Measurements from ENCODE around the gene E2F3. TPM values are rescaled to one million over a fixed set of nuclear protein-coding genes. Genes with fewer than 3 reads are reported as not detected.

Gene E2F3
- total and polyA plus RNA-seq, 2 donors from 2014 or later, result 3.7 to 11.0 TPM

GRCh38 chr6:20399518-20399917 lies 2.2 kb upstream of the E2F3 start:
- intact Hi-C loops (cut with DNase I), result no loop called here
- Histone ChIP-seq H3K4me3 (ENCODE audit: low read length in 3 of 3) (no peak overlapping the region), H3K27me3 (ENCODE audit: control insufficient read depth, insufficient read depth, low read length) (no peaks in the 10 kb centered on the region), H3K27ac (ENCODE audit: low read depth in 2 of 2, low read length in 2 of 2) (no peak overlapping the region), H3K36me3 (ENCODE audit: control insufficient read depth in 2 of 3, insufficient read depth in 3 of 3, low read length in 3 of 3) (no peaks in the 10 kb centered on the region), H3K9ac (ENCODE audit: low read length in 3 of 3) (no peak overlapping the region), H3K9me3 (ENCODE audit: control insufficient read depth in 2 of 3, insufficient read depth in 1 of 3, low read length in 3 of 3) (no peaks in the 10 kb centered on the region), H3K4me1 (ENCODE audit: control insufficient read depth in 2 of 3, insufficient read depth in 2 of 3, low read depth in 1 of 3, low read length in 3 of 3) (no peaks in the 10 kb centered on the region)
- FAIRE-seq (no peak), DNase-seq (no peak)
- no peak for TF ChIP-seq CTCF (IDR thresholded peaks at IDR 0.05; ENCODE audit: borderline replicate concordance, extremely low read depth, insufficient read depth)

- Histone ChIP-seq H3K4me3 (ENCODE audit: low read length in 3 of 3) (peak overlapping the region; percentile 86 to 91 (median 88)), H3K36me3 (ENCODE audit: control insufficient read depth in 2 of 3, insufficient read depth in 3 of 3, low read length in 3 of 3) (no peaks in the 10 kb centered on the region), H3K9me3 (ENCODE audit: control insufficient read depth in 2 of 3, insufficient read depth in 1 of 3, low read length in 3 of 3) (no peaks in the 10 kb centered on the region), H3K9ac (ENCODE audit: low read length in 3 of 3) (peak overlapping the region; percentile 12 to 83 (median 68)), H3K4me1 (ENCODE audit: control insufficient read depth in 2 of 3, insufficient read depth in 2 of 3, low read depth in 1 of 3, low read length in 3 of 3) (no peaks in the 10 kb centered on the region), H3K27me3 (ENCODE audit: control insufficient read depth, insufficient read depth, low read length) (no peaks in the 10 kb centered on the region), H3K27ac (ENCODE audit: low read depth in 2 of 2, low read length in 2 of 2) (peak overlapping the region; percentile 49 to 53)
- no peak for FAIRE-seq
- peak; percentile 37 for TF ChIP-seq CTCF (IDR thresholded peaks at IDR 0.05; ENCODE audit: borderline replicate concordance, extremely low read depth, insufficient read depth)
- peak in 3 of 5 donors; percentile 61 to 65 (median 62) for DNase-seq
- intact Hi-C loops (cut with DNase I), result no loop called here
Measured at GRCh38 chr6:20400456-20401204, 1.0 kb upstream of the E2F3 start.

- no peaks in the 10 kb centered on the region for H3K36me3 ChIP-seq (ENCODE audit: control insufficient read depth in 2 of 3, insufficient read depth in 3 of 3, low read length in 3 of 3)
- FAIRE-seq (no peak), DNase-seq (peak in 1 of 5 donors; percentile 47)
- intact Hi-C loops (cut with DNase I), result no loop called here
- peak overlapping the region; percentile 29 to 64 (median 46) for H3K4me3 ChIP-seq (ENCODE audit: low read length in 3 of 3)
- no peaks in the 10 kb centered on the region for H3K27me3 ChIP-seq (ENCODE audit: control insufficient read depth, insufficient read depth, low read length)
- H3K9ac ChIP-seq (ENCODE audit: low read length in 3 of 3), result peak overlapping the region in 1 of 3 donors; percentile 35
- peak overlapping the region; percentile 72 for H3K27ac ChIP-seq (ENCODE audit: low read depth in 2 of 2, low read length in 2 of 2)
- no peaks in the 10 kb centered on the region for H3K4me1 ChIP-seq (ENCODE audit: control insufficient read depth in 2 of 3, insufficient read depth in 2 of 3, low read depth in 1 of 3, low read length in 3 of 3)
- no peak for TF ChIP-seq CTCF (IDR thresholded peaks at IDR 0.05; ENCODE audit: borderline replicate concordance, extremely low read depth, insufficient read depth)
- no peaks in the 10 kb centered on the region for H3K9me3 ChIP-seq (ENCODE audit: control insufficient read depth in 2 of 3, insufficient read depth in 1 of 3, low read length in 3 of 3)
Measured at GRCh38 chr6:20402092-20402341, 338 bp downstream of the E2F3 start.
